ENCODE data around the gene CLCNKA. TPM values are rescaled to one million over a fixed set of nuclear protein-coding genes. Genes with fewer than 3 reads are reported as not detected.

CLCNKA gene
- total and polyA plus RNA-seq, 2 of the 8 experiments (the other 6 are each of a cell fraction or from before 2014, with no cell fraction given): 0.95 to 2.0 TPM

DNA sequence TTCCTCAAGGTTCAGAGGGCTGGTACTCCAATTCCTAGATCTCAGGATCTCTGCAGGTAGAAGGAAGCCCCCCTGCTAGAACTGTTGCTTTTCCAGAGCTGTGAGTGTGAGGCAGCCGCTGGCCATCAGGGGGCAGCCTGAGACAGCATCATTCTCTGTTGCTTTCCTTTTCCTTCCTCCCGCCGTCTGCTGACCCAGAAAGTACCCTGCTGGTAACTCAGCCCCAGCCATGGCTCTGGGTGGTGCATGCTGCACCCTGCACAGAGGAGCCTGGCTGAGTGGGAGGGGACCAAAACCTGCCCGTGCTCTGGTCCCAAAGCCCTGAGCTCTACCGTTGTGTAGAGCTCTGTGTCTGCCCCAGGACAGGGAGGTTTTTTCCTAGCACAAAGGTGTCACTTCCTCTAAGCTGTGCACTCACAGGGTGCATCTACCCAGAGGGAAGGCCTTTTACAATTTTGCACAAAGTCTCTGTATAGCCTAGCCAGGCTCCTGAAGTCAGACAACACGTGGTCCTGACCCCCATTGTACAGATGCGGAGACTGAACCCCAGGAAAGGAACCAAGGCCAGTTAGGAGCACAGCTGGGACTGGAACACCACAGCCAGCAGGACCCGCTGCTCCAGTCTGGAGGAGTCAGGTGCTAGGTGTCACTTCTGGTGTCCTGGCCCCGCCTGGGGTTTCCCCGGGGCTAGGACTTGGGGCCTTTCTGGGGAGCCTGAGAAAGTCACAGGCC, 57.3 kb downstream of the CLCNKA start:
- H3K4ac ChIP-seq (replicated peaks; ENCODE audit: insufficient read length, low read depth, low read length): peak overlapping the region; percentile 82
- peaks cover 2% of the 10 kb centered on the region; the same call in 1 of the 2 replicates for H3K23me2 ChIP-seq (ENCODE audit: low read depth, low read length)
- no peaks in the 10 kb centered on the region for H3K79me2 ChIP-seq (ENCODE audit: control insufficient read depth in 1 of 2, insufficient read depth in 2 of 2, low read length in 2 of 2)
- H3K9me3 ChIP-seq (ENCODE audit: insufficient read depth in 2 of 2, low read depth in 1 of 2, low read length in 1 of 2): no peaks in the 10 kb centered on the region
- CTCF ChIA-PET (ENCODE audit: partially characterized antibody): interaction anchor here (0.5 to 21.9 kb wide), 34 partner anchors 10 to 404 kb away, joined by 3 to 569 read pairs (median 4); partner anchors contain the start of genes EPHA2, HSPB7 and NECAP2
- WGBS, 2 experiments (ENCODE audit: extremely low coverage in 1 of 2, insufficient coverage in 1 of 2, insufficient read length in 1 of 2, insufficient replicate concordance in 2 of 2, low coverage in 1 of 2, low lambda C conversion rate in 2 of 2, missing lambda C conversion rate in 1 of 2): 40% methylated on average over 10 of the region's 10 CpGs; no CpG with 5 or more reads in 1 of the 2 experiments
- no peak overlapping the region for H2BK120ac ChIP-seq (replicated peaks; ENCODE audit: low read depth, low read length)
- H3K27me3 ChIP-seq (replicated peaks in 1 of 4; ENCODE audit: control insufficient read depth in 3 of 4, extremely low read depth in 1 of 4, insufficient read depth in 3 of 4, low read length in 3 of 4): peaks cover under 1 to 17% (median 13%) of the 10 kb centered on the region in 4 experiments
- H4K91ac ChIP-seq (replicated peaks; ENCODE audit: insufficient read length, low read length): no peak overlapping the region
- 0 out of 2 replicates have a peak overlapping the region, but pooled peaks have one; percentile 81 for H2BK15ac ChIP-seq (ENCODE audit: low read length)
- no peak overlapping the region for H3K14ac ChIP-seq (ENCODE audit: insufficient read length)
- H4K8ac ChIP-seq (ENCODE audit: extremely low read depth, insufficient read depth, low read length): no peak overlapping the region
- H4K20me1 ChIP-seq (replicated peaks in 1 of 2; ENCODE audit: control insufficient read depth in 1 of 2, insufficient read depth in 2 of 2, low read length in 2 of 2): peaks cover 1 to 4% of the 10 kb centered on the region in 2 experiments
- H3K36me3 ChIP-seq (ENCODE audit: control insufficient read depth in 2 of 4, insufficient read depth in 4 of 4, low read length in 3 of 4): no peaks in the 10 kb centered on the region
- H3K23ac ChIP-seq (ENCODE audit: insufficient read length): no peak overlapping the region
- no peak overlapping the region for H3K4me2 ChIP-seq (ENCODE audit: insufficient read depth in 1 of 2, low read depth in 2 of 2, low read length in 2 of 2)
- peak overlapping the region; percentile 75; the same call in 1 of the 2 replicates for H2BK20ac ChIP-seq (ENCODE audit: low read length)
- no peaks in the 10 kb centered on the region for H3K79me1 ChIP-seq (ENCODE audit: low read depth, low read length)
- no peak overlapping the region for H3K56ac ChIP-seq (replicated peaks; ENCODE audit: insufficient read length, low read depth, low read length)
- POLR2A ChIA-PET (ENCODE audit: partially characterized antibody): interaction anchor here (1.0 to 2.6 kb wide), 7 partner anchors 18 to 128 kb away, joined by 3 to 7 read pairs (median 4); no protein-coding TSS in a partner anchor
- H2AFZ ChIP-seq (ENCODE audit: low read length): peak overlapping the region; percentile 43; the same call in 1 of the 2 replicates
- no peak overlapping the region for H3K27ac ChIP-seq (ENCODE audit: low read depth, low read length)
- FAIRE-seq (peak; percentile 62), DNase-seq (ENCODE audit: low read depth in 1 of 2, low spot score in 2 of 2) (peak; percentile 62 to 92)
- H2BK5ac ChIP-seq (ENCODE audit: low read depth, low read length): no peak overlapping the region
- peak overlapping the region; percentile 38; the same call in 1 of the 2 replicates for H3K18ac ChIP-seq (ENCODE audit: extremely low read depth, low read length)
- no peak overlapping the region for H4K5ac ChIP-seq (ENCODE audit: insufficient read length, low read depth, low read length)
- H3K4me1 ChIP-seq (replicated peaks in 1 of 4; ENCODE audit: control insufficient read depth in 3 of 4, insufficient read depth in 4 of 4, low read length in 3 of 4): peaks cover 0 to 9% (median 4%) of the 10 kb centered on the region in 4 experiments; a peak in 5 of 7 replicates
- H3K4me3 ChIP-seq (ENCODE audit: extremely low read depth in 1 of 4, insufficient read depth in 2 of 4, low read depth in 3 of 4, low read length in 4 of 4): no peak overlapping the region
- H3K9ac ChIP-seq (replicated peaks in 1 of 4; ENCODE audit: extremely low read depth in 1 of 4, low read depth in 3 of 4, low read length in 3 of 4): no peak overlapping the region
- H2BK12ac ChIP-seq (ENCODE audit: low read depth, low read length): peak overlapping the region; percentile 68; the same call in 1 of the 2 replicates
- no peak overlapping the region for H2AK5ac ChIP-seq (ENCODE audit: low read depth, low read length)
- TF ChIP-seq RXRA (IDR thresholded peaks at IDR 0.05; ENCODE audit: insufficient read depth, low read depth, low read length): no peak
- TF ChIP-seq SAP30 (IDR thresholded peaks at IDR 0.05; ENCODE audit: insufficient read depth, insufficient replicate concordance, low read length): no peak
- no peak for TF ChIP-seq CHD2 (IDR thresholded peaks at IDR 0.05; ENCODE audit: low read length)
- TF ChIP-seq CHD1 (IDR thresholded peaks at IDR 0.05; ENCODE audit: low read depth, low read length): no peak
- TF ChIP-seq CREB1 (IDR thresholded peaks at IDR 0.05): 0 out of 2 replicates have a peak, but pooled peaks have one; percentile 27
- no peak for TF ChIP-seq ZNF274 (IDR thresholded peaks at IDR 0.05; ENCODE audit: borderline replicate concordance, extremely low read depth, low read length)
- TF ChIP-seq, protein P1, sequence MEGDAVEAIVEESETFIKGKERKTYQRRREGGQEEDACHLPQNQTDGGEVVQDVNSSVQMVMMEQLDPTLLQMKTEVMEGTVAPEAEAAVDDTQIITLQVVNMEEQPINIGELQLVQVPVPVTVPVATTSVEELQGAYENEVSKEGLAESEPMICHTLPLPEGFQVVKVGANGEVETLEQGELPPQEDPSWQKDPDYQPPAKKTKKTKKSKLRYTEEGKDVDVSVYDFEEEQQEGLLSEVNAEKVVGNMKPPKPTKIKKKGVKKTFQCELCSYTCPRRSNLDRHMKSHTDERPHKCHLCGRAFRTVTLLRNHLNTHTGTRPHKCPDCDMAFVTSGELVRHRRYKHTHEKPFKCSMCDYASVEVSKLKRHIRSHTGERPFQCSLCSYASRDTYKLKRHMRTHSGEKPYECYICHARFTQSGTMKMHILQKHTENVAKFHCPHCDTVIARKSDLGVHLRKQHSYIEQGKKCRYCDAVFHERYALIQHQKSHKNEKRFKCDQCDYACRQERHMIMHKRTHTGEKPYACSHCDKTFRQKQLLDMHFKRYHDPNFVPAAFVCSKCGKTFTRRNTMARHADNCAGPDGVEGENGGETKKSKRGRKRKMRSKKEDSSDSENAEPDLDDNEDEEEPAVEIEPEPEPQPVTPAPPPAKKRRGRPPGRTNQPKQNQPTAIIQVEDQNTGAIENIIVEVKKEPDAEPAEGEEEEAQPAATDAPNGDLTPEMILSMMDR (IDR thresholded peaks at IDR 0.05; ENCODE audit: control extremely low read depth in 1 of 3, insufficient read depth in 1 of 3, low read depth in 1 of 3, low read length in 3 of 3): peak; percentile 94 to 99 (median 97)
- peak; percentile 98 to 99 for TF ChIP-seq RAD21 (IDR thresholded peaks at IDR 0.05 in 1 of 2, conservative IDR thresholded peaks at IDR 0.05 in 1 of 2; ENCODE audit: low read depth in 2 of 2, low read length in 2 of 2)
